Stomach (tissue), 9 donors: ENCODE measurements around the gene UNC80. TPM values are rescaled to one million over a fixed set of nuclear protein-coding genes. Genes with fewer than 3 reads are reported as not detected.

Experiments used
- DNase-seq, 2 donors: peaks; one replicate each; pipeline versions ENCODE4 v3.0.0 to v3.0.0-alpha.2; 2013 to 2019
- H3K27ac ChIP-seq, 5 donors: fragments of 200-600 bp in 4 of 5; sonication (generic) in 4 of 5; one replicate each; pipeline ENCODE4 v1.5.1; 2013 to 2019; ENCODE audit warnings: mild to moderate bottlenecking in 1 of 5, moderate library complexity in 1 of 5
- H3K27me3 ChIP-seq, 3 donors: fragments of 200-600 bp; sonication (generic); one replicate each; pipeline ENCODE4 v1.5.1; 2017 to 2019; ENCODE audit warnings: mixed run types in 1 of 3
- H3K36me3 ChIP-seq, 4 donors: fragments of 200-600 bp; sonication (generic); 1 replicate in 3 of 4; 2 replicates in 1 of 4; pipeline ENCODE4 v1.5.1; 2016 to 2019
- H3K4me1 ChIP-seq, 4 donors: fragments of 200-600 bp; sonication (generic); one replicate each; pipeline ENCODE4 v1.5.1; 2016 to 2019
- H3K4me3 ChIP-seq, 4 donors: fragments of 200-600 bp; sonication (generic) in 3 of 4; one replicate each; pipeline ENCODE4 v1.5.1; 2016 to 2019; ENCODE audit warnings: mild to moderate bottlenecking in 1 of 4
- H3K9me3 ChIP-seq, 4 donors: fragments of 200-600 bp; sonication (generic); one replicate each; pipeline ENCODE4 v1.5.1; 2016 to 2019
- EP300 ChIP-seq: sonication (generic); formaldehyde crosslinking; IDR thresholded peaks from one replicate; pipeline ENCODE4 v1.6.1; 2017; ENCODE audit warnings: antibody characterized with exemption
- POLR2A ChIP-seq, 4 donors: fragments of 450-650 bp; IDR thresholded peaks; one replicate each; pipeline ENCODE4 v1.6.1; 2016; ENCODE audit warnings: antibody characterized with exemption in 4 of 4, control low read depth in 2 of 4, mild to moderate bottlenecking in 1 of 4, moderate library complexity in 1 of 4
- POLR2AphosphoS5 ChIP-seq, 3 donors: sonication (generic); formaldehyde crosslinking; IDR thresholded peaks; one replicate each; pipeline ENCODE4 v1.6.1; 2016; ENCODE audit warnings: antibody characterized with exemption in 3 of 3
- WGBS, 5 donors: extraction: QIAGEN DNeasy Blood & Tissue Kit in 3 of 5; methylation state at CpG; one replicate each; pipeline versions ENCODE4 v1.1.5 to v1.1.7; 2013 to 2018; 5-methylcytosine and 5-hydroxymethylcytosine counted together
- intact Hi-C: fragments of 100-400 bp; cut with DNase I; formaldehyde crosslinking; loops from one replicate; pipeline ENCODE4 v1.15.1; 2023; ENCODE audit warnings: low total_unique reads
- polyA plus RNA-seq, 3 donors: library from polyadenylated mRNA; stranded (reverse); fragments of 200-250 nt; gene quantifications; one replicate each; pipeline ENCODE4 v1.2.3, GENCODE V29; 2013
- total RNA-seq, 5 donors: library from RNA; depleted of rRNA; stranded (reverse); fragments of >200 nt; gene quantifications; one replicate each; pipeline versions ENCODE4 v1.1.0 to v1.2.3, GENCODE V29; 2014 to 2016
- TF ChIP-seq, protein P1 (sequence below), 7 experiments: fragments of 450-650 bp in 4 of 7; fragments of 200-600 bp in 3 of 7; sonication (generic) in 3 of 7; IDR thresholded peaks; one replicate each; pipeline ENCODE4 v1.5.1; 2016 to 2019; ENCODE audit warnings: antibody characterized with exemption in 7 of 7, control low read depth in 2 of 7, mild to moderate bottlenecking in 1 of 7
- donor health status: healthy with polysubstance abuse.
- donor health status: Bipolar disorder and iron deficiency.
- donor health status: healthy.

UNC80 gene
- total and polyA plus RNA-seq, 8 donors: 0.08 to 5.1 (median 0.29) TPM; not detected in 1

- no peak for DNase-seq
- Histone ChIP-seq H3K36me3 (no peaks in the 10 kb centered on the region), H3K27ac (no peak overlapping the region), H3K9me3 (no peaks in the 10 kb centered on the region), H3K4me3 (no peak overlapping the region), H3K27me3 (no peaks in the 10 kb centered on the region), H3K4me1 (no peaks in the 10 kb centered on the region)
- TF ChIP-seq POLR2AphosphoS5 (IDR thresholded peaks at IDR 0.05) (no peak), POLR2A (IDR thresholded peaks at IDR 0.05) (no peak)
- TF ChIP-seq, protein P1, sequence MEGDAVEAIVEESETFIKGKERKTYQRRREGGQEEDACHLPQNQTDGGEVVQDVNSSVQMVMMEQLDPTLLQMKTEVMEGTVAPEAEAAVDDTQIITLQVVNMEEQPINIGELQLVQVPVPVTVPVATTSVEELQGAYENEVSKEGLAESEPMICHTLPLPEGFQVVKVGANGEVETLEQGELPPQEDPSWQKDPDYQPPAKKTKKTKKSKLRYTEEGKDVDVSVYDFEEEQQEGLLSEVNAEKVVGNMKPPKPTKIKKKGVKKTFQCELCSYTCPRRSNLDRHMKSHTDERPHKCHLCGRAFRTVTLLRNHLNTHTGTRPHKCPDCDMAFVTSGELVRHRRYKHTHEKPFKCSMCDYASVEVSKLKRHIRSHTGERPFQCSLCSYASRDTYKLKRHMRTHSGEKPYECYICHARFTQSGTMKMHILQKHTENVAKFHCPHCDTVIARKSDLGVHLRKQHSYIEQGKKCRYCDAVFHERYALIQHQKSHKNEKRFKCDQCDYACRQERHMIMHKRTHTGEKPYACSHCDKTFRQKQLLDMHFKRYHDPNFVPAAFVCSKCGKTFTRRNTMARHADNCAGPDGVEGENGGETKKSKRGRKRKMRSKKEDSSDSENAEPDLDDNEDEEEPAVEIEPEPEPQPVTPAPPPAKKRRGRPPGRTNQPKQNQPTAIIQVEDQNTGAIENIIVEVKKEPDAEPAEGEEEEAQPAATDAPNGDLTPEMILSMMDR (IDR thresholded peaks at IDR 0.05): no peak
- intact Hi-C loops: no loop called here
- 77 to 98% (median 86%) methylated on average over 2 of the region's 2 CpGs for WGBS, 5 donors
These were observed 134.1 kb downstream of the UNC80 start for GRCh38 chr2:209905691-209906090.

GRCh38 chr2:209907746-209908145 lies 136.1 kb downstream of the UNC80 start:
- intact Hi-C loops: no loop called here
- H3K4me3 ChIP-seq: no peak overlapping the region
- H3K36me3 ChIP-seq: no peaks in the 10 kb centered on the region
- no peaks in the 10 kb centered on the region for H3K27me3 ChIP-seq
- no peak for TF ChIP-seq EP300
- TF ChIP-seq, protein P1 (IDR thresholded peaks at IDR 0.05): no peak
- TF ChIP-seq POLR2A (IDR thresholded peaks at IDR 0.05): no peak
- no peak for TF ChIP-seq POLR2AphosphoS5 (IDR thresholded peaks at IDR 0.05)
- no peak overlapping the region for H3K27ac ChIP-seq
- DNase-seq: no peak
- no peaks in the 10 kb centered on the region for H3K9me3 ChIP-seq
- no peaks in the 10 kb centered on the region for H3K4me1 ChIP-seq

GRCh38 chr2:209908511-209908910 lies 136.9 kb downstream of the UNC80 start:
- intact Hi-C loops: no loop called here
- no peak for DNase-seq
- H3K9me3 ChIP-seq: no peaks in the 10 kb centered on the region
- no peaks in the 10 kb centered on the region for H3K27me3 ChIP-seq
- WGBS, 5 donors: 90 to 100% (median 96%) methylated on average over 1 of the region's 1 CpG
- no peak overlapping the region for H3K27ac ChIP-seq
- no peaks in the 10 kb centered on the region for H3K4me1 ChIP-seq
- TF ChIP-seq POLR2AphosphoS5 (IDR thresholded peaks at IDR 0.05) (no peak), EP300 (no peak), POLR2A (IDR thresholded peaks at IDR 0.05) (no peak)
- TF ChIP-seq, protein P1 (IDR thresholded peaks at IDR 0.05): no peak
- H3K4me3 ChIP-seq: no peak overlapping the region
- H3K36me3 ChIP-seq: no peaks in the 10 kb centered on the region

DNA sequence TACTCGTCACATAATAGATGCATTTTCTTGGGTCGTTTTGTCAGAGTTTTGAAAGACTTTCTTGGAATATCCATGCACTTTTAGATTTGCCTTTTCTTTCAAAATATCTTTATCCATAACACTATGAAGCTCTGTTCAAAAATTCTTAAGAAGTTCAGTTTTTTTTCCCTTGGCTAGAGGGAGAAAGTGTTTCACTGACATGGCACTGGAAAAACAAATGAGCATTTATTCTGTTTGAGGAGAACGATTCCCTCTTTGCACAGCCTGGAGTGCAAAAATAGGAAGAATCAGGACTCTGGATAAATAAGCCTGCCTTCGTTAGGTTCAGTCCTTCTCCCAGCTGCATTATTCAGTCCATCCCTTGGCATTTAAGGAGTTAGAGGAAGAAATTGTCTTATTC lies 139.9 kb downstream of the UNC80 start:
- Histone ChIP-seq H3K9me3 (no peaks in the 10 kb centered on the region), H3K36me3 (no peaks in the 10 kb centered on the region), H3K27ac (no peak overlapping the region), H3K27me3 (no peaks in the 10 kb centered on the region), H3K4me1 (no peaks in the 10 kb centered on the region), H3K4me3 (no peak overlapping the region)
- WGBS, 5 donors: 73 to 82% (median 76%) methylated on average over 4 of the region's 4 CpGs
- DNase-seq: no peak
- intact Hi-C loops: no loop called here
- TF ChIP-seq POLR2A (IDR thresholded peaks at IDR 0.05) (no peak), EP300 (no peak)

DNA sequence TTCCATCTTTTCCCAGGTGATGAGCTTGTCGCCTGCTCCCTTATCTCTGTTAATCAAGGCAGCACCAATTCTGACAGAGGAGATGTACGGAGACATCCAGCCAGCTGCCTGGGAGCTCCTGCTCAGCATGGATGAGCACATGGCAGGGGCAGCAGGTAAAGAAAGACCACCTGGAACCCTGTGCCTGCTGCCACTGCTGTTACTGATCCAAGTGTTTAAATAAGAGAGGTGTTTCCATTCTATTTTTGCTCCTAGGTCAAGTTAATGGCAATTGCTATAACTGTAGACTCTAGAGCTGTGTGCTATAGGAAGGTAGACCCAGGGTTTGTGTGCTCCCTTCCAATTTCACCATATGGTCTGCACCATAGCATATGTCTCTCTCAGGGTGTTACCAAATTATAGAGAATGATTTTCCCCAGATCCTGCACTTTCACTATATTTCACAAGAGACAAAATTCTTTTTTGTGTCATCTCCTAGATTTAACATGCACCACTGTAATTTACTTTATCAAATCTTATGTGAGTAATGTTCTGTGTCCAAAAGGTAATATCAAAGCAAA lies 142.2 kb downstream of the UNC80 start:
- 77 to 87% (median 79%) methylated on average over 2 of the region's 2 CpGs for WGBS, 5 donors
- Histone ChIP-seq H3K36me3 (no peaks in the 10 kb centered on the region), H3K27ac (no peak overlapping the region)

More for the DNA sequence above, 142.2 kb downstream of the UNC80 start:
- Histone ChIP-seq H3K27me3 (no peaks in the 10 kb centered on the region), H3K9me3 (no peaks in the 10 kb centered on the region), H3K4me1 (no peaks in the 10 kb centered on the region), H3K4me3 (no peak overlapping the region)
- intact Hi-C loops: no loop called here
- DNase-seq: no peak
- TF ChIP-seq POLR2AphosphoS5 (IDR thresholded peaks at IDR 0.05) (no peak), EP300 (no peak), POLR2A (IDR thresholded peaks at IDR 0.05) (no peak)
- TF ChIP-seq, protein P1 (IDR thresholded peaks at IDR 0.05): no peak
